HepG2 (cell line): Measurements from ENCODE around the gene KCNK10. TPM values are rescaled to one million over a fixed set of nuclear protein-coding genes. Genes with fewer than 3 reads are reported as not detected.
A peak's percentile ranks its signal among the peaks of the same experiment; 100 is the strongest.

Experiments
- ATAC-seq: fragments of 200-7000 bp; cut with Tn5 transposase; 3 replicates; pipeline ENCODE4 v1.9.1; 2020; ENCODE audit warnings: mild to moderate bottlenecking, moderate library complexity
- BruUV-seq: library from RNA; stranded (reverse); fragments of 400-500 nt; replicated peaks from 2 replicates; lab custom pipeline; 2021; lab: Mats Ljungman, UMichigan
- CTCF ChIA-PET: fragments of 300-600 bp; formaldehyde crosslinking; extraction: SDS; loops from one replicate; lab custom pipeline; 2021; ENCODE audit warnings: low total read pairs, inconsistent platforms, low intra/inter-chr PET ratio; lab: Yijun Ruan, JAX
- POLR2A ChIA-PET: fragments of 350-600 bp; sonication (Branson Sonifier 250); formaldehyde crosslinking; loops from one replicate; lab custom pipeline; 2020; ENCODE audit warnings: antibody characterized with exemption, inconsistent platforms; lab: Yijun Ruan, JAX
- DNase-seq: peaks from one replicate; pipeline ENCODE4 v3.0.0-alpha.2; 2015; ENCODE audit warnings: low spot score
- FAIRE-seq: peaks from 3 replicates; lab custom pipeline; 2011; peaks lifted over from hg19 to GRCh38; lab: Jason Lieb, UNC
- H2AFZ ChIP-seq: one replicate; pipeline ENCODE4 v1.6.1; 2011; ENCODE audit warnings: low read length, inconsistent platforms
- H3K27ac ChIP-seq: fragments of 300-600 bp; 3 replicates; pipeline ENCODE4 v1.8.0; 2011; ENCODE audit warnings: mixed run types, mild to moderate bottlenecking, mixed read lengths, low read length, inconsistent platforms; ENCODE audit not compliant: insufficient read depth; ENCODE audit errors: extremely low read length
- H3K27me3 ChIP-seq, 2 experiments: fragments of 200-600 bp in 1 of 2; 2 replicates in 1 of 2; 3 replicates in 1 of 2; pipeline versions ENCODE4 v1.6.0 to v1.8.0; 2011; ENCODE audit warnings: low read length in 2 of 2, mild to moderate bottlenecking in 2 of 2, moderate library complexity in 2 of 2, inconsistent platforms in 1 of 2; ENCODE audit not compliant: insufficient read depth in 2 of 2, control insufficient read depth in 1 of 2
- H3K36me3 ChIP-seq, 2 experiments: fragments of 200-600 bp in 1 of 2; replicated peaks in 1 of 2; 2 replicates in 1 of 2; 3 replicates in 1 of 2; pipeline versions ENCODE4 v1.5.1 to v1.8.0; 2011; ENCODE audit warnings: low read length in 2 of 2, inconsistent platforms in 1 of 2; ENCODE audit not compliant: insufficient read depth in 2 of 2, control insufficient read depth in 1 of 2
- H3K4me1 ChIP-seq: 2 replicates; pipeline ENCODE4 v1.5.1; 2012; ENCODE audit warnings: low read length, inconsistent platforms; ENCODE audit not compliant: insufficient read depth
- H3K4me2 ChIP-seq: 2 replicates; pipeline ENCODE4 v1.6.0; 2011; ENCODE audit warnings: low read depth, low read length, inconsistent platforms
- H3K4me3 ChIP-seq, 3 experiments: fragments of 200-600 bp in 1 of 3; sonication (generic), shearing (Covaris generic) in 1 of 3; replicated peaks in 1 of 3; 2 replicates each; pipeline ENCODE4 v1.5.1; 2011 to 2016; ENCODE audit warnings: low read length in 3 of 3, inconsistent platforms in 2 of 3, low read depth in 2 of 3, mild to moderate bottlenecking in 2 of 3, control low read depth in 1 of 3, mixed read lengths in 1 of 3; ENCODE audit not compliant: insufficient read depth in 1 of 3
- H3K79me2 ChIP-seq: one replicate; pipeline ENCODE4 v1.6.1; 2011; ENCODE audit warnings: low read length, inconsistent platforms; ENCODE audit not compliant: insufficient read depth
- H3K9ac ChIP-seq: 2 replicates; pipeline ENCODE4 v1.6.0; 2011; ENCODE audit warnings: mild to moderate bottlenecking, low read depth, low read length, inconsistent platforms; ENCODE audit not compliant: insufficient read depth
- H3K9me3 ChIP-seq: 2 replicates; pipeline ENCODE4 v1.5.1; 2012; ENCODE audit warnings: mild to moderate bottlenecking, low read length
- H4K20me1 ChIP-seq: 2 replicates; pipeline ENCODE4 v1.6.0; 2011; ENCODE audit warnings: inconsistent platforms, mild to moderate bottlenecking, low read length, moderate library complexity; ENCODE audit not compliant: insufficient read depth
- DMAP1 ChIP-seq: IDR thresholded peaks from 2 replicates; pipeline ENCODE4 v1.6.1; 2016
- MAFF ChIP-seq: IDR thresholded peaks from 2 replicates; pipeline ENCODE4 v1.6.1; 2011; ENCODE audit warnings: low read depth, low read length, improper control_type of control experiment
- MAFK ChIP-seq, 2 experiments: IDR thresholded peaks in 1 of 2; conservative IDR thresholded peaks in 1 of 2; 2 replicates each; pipeline ENCODE4 v1.6.1; 2011; ENCODE audit warnings: improper control_type of control experiment in 2 of 2, low read length in 2 of 2
- NRL ChIP-seq: sonication (generic); formaldehyde crosslinking; IDR thresholded peaks from 2 replicates; pipeline ENCODE4 v1.5.0; 2020; ENCODE audit warnings: missing genetic modification reagents, mild to moderate bottlenecking, moderate library complexity, borderline replicate concordance
- SMC3 ChIP-seq: IDR thresholded peaks from 2 replicates; pipeline ENCODE4 v1.6.1; 2011; ENCODE audit warnings: low read length, improper control_type of control experiment
- U2AF1 ChIP-seq: fragments of 200-400 bp; formaldehyde crosslinking; optimal IDR thresholded peaks from 2 replicates; pipeline ENCODE3; 2017; ENCODE audit warnings: mild to moderate bottlenecking, low read depth, low read length
- YY1 ChIP-seq: IDR thresholded peaks from 2 replicates; pipeline ENCODE4 v1.6.1; 2011; ENCODE audit warnings: low read length, low read depth, moderate library complexity, mild to moderate bottlenecking; ENCODE audit not compliant: insufficient read depth, insufficient replicate concordance
- ZBTB8A ChIP-seq: sonication (generic); formaldehyde crosslinking; IDR thresholded peaks from 2 replicates; pipeline ENCODE4 v1.4.0; 2020; ENCODE audit warnings: mild to moderate bottlenecking, low read depth, missing genetic modification reagents, borderline replicate concordance
- ZC3H13 ChIP-seq: sonication (generic); formaldehyde crosslinking; IDR thresholded peaks from 2 replicates; pipeline ENCODE4 v1.8.1; 2023; ENCODE audit warnings: mild to moderate bottlenecking, missing genetic modification reagents, moderate library complexity
- ZFP1 ChIP-seq: IDR thresholded peaks from 2 replicates; pipeline ENCODE4 v1.6.1; 2016
- ZNF354B ChIP-seq: sonication (generic); formaldehyde crosslinking; IDR thresholded peaks from 2 replicates; pipeline ENCODE4 v1.8.0; 2022; ENCODE audit warnings: mild to moderate bottlenecking, missing genetic modification reagents
- ZSCAN22 ChIP-seq: sonication (generic); formaldehyde crosslinking; IDR thresholded peaks from 2 replicates; pipeline ENCODE4 v1.4.0; 2020; ENCODE audit warnings: mild to moderate bottlenecking, missing genetic modification reagents
- WGBS: methylation state at CpG from one replicate; pipeline ENCODE4 v1.1.6; 2017; ENCODE audit warnings: low lambda C conversion rate; 5-methylcytosine and 5-hydroxymethylcytosine counted together
- in situ Hi-C: cut with HindIII; loops from 2 replicates; pipeline ENCODE4 v1.10.0; 2017; ENCODE audit warnings: low pct_unique_long_range_greater_than_20kb; ENCODE audit not compliant: extremely low pct_ligation_motif_present
- intact Hi-C: fragments of 100-400 bp; cut with micrococcal nuclease; formaldehyde crosslinking; loops from one replicate; pipeline ENCODE4 v1.10.0; 2022; ENCODE audit not compliant: unreplicated experiment
- polyA plus RNA-seq, 8 experiments: library from polyadenylated mRNA; depleted of rRNA in 3 of 8; stranded (reverse) in 7 of 8; unstranded in 1 of 8; fragments of >200 nt; fragmentation: Illumina TruSeq in 4 of 8; extraction: Trizol in 4 of 8; gene quantifications; 2 replicates each; pipeline versions ENCODE4 v1.2.1 to v1.2.3, GENCODE V29; 2011 to 2016; ENCODE audit warnings: low read depth in 4 of 8, missing spikeins in 1 of 8, mixed read lengths in 1 of 8; ENCODE audit not compliant: insufficient read depth in 1 of 8
- total RNA-seq, 5 experiments: library from RNA; depleted of rRNA; stranded (reverse); fragments of >200 nt; fragmentation: Illumina TruSeq; extraction: Trizol; gene quantifications; 2 replicates each; pipeline ENCODE4 v1.2.3, GENCODE V29; 2016; ENCODE audit warnings: low read depth in 1 of 5
- TF ChIP-seq, protein P1 (sequence below): IDR thresholded peaks from 2 replicates; pipeline ENCODE4 v1.6.1; 2016; ENCODE audit warnings: missing compliant biosample characterization, missing genetic modification reagents, borderline replicate concordance
- TF ChIP-seq, protein P2 (sequence below): sonication (generic); formaldehyde crosslinking; IDR thresholded peaks from 2 replicates; pipeline ENCODE4 v1.4.0; 2020; ENCODE audit warnings: mild to moderate bottlenecking, missing genetic modification reagents
- TF ChIP-seq, protein P3 (sequence below): sonication (generic); formaldehyde crosslinking; IDR thresholded peaks from 2 replicates; pipeline ENCODE4 v1.5.1; 2020; ENCODE audit warnings: missing genetic modification reagents, mild to moderate bottlenecking, borderline replicate concordance
- TF ChIP-seq, protein P4 (sequence below): sonication (generic); formaldehyde crosslinking; IDR thresholded peaks from 2 replicates; pipeline ENCODE4 v1.5.0; 2020; ENCODE audit warnings: missing genetic modification reagents

KCNK10 gene
- total and polyA plus RNA-seq, 2 of the 13 experiments (the other 11 are each of a cell fraction or from before 2014, with no cell fraction given) = not detected

DNA sequence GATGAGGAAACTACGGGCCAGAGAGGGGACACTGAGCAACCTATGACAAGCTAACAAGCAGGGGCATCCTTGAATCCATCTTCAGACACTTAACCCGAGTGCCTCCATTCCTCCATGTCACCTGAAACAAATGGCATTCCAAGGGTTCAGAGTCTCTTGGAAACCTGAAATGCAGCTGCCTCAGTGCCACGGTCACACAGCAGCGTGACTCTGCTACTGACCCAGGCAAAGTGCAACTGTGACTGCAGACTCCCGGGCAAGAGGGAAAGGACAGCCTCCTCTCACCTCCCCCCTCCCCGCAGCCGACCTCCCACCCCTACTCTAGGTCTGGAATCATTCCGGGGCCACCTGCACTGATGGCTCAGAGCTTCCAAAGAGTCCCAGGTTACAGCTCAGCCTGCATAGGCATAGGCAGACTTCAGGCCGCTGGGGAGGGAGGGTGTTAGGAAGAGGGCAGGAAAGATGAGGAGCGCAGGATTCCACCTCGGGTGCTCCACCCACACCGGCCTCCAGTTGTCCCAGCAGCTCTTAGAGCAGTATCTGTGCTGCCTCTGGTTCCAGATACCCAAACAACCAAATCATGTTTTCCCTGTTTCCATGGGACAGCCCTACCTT is 53.2 kb downstream of the KCNK10 start (continued):
- TF ChIP-seq, protein P1, sequence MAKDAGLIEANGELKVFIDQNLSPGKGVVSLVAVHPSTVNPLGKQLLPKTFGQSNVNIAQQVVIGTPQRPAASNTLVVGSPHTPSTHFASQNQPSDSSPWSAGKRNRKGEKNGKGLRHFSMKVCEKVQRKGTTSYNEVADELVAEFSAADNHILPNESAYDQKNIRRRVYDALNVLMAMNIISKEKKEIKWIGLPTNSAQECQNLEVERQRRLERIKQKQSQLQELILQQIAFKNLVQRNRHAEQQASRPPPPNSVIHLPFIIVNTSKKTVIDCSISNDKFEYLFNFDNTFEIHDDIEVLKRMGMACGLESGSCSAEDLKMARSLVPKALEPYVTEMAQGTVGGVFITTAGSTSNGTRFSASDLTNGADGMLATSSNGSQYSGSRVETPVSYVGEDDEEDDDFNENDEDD (CRISPR knock-in tag) = no peak
- no peak for TF ChIP-seq ZSCAN22
- TF ChIP-seq, protein P2, sequence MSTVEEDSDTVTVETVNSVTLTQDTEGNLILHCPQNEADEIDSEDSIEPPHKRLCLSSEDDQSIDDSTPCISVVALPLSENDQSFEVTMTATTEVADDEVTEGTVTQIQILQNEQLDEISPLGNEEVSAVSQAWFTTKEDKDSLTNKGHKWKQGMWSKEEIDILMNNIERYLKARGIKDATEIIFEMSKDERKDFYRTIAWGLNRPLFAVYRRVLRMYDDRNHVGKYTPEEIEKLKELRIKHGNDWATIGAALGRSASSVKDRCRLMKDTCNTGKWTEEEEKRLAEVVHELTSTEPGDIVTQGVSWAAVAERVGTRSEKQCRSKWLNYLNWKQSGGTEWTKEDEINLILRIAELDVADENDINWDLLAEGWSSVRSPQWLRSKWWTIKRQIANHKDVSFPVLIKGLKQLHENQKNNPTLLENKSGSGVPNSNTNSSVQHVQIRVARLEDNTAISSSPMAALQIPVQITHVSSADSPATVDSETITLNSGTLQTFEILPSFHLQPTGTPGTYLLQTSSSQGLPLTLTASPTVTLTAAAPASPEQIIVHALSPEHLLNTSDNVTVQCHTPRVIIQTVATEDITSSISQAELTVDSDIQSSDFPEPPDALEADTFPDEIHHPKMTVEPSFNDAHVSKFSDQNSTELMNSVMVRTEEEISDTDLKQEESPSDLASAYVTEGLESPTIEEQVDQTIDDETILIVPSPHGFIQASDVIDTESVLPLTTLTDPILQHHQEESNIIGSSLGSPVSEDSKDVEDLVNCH (CRISPR knock-in tag) = no peak
- TF ChIP-seq ZFP1 (CRISPR knock-in tag) = no peak
- no peak for TF ChIP-seq ZC3H13 (CRISPR knock-in tag)
- no peak for TF ChIP-seq U2AF1
- no peak for TF ChIP-seq DMAP1
- TF ChIP-seq NRL (CRISPR knock-in tag) = no peak
- TF ChIP-seq YY1 = no peak

DNA sequence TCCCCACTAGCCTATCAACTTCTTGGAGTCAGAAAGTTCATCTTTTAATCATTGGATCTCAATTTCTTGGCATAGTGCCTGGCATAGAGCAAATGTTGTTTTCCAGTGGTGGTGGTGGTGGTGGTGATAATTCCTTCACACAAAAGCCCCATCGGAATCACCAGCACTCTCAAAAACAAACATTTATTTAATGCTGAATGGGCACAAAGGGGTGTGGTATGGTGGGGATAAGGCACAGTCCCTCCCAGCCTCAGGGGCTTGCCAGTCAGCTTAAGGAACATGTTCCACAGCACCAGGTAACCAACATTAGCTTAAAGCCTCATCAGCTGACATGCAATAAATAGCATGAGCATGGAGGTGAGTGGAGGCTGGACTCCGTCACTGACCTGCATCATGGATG is 56.6 kb downstream of the KCNK10 start:
- Histone ChIP-seq H3K4me3 (no peak overlapping the region), H3K9ac (no peak overlapping the region), H3K4me1 (peaks cover 13% of the 10 kb centered on the region), H3K9me3 (no peaks in the 10 kb centered on the region), H3K4me2 (no peak overlapping the region), H2AFZ (no peak overlapping the region), H3K79me2 (no peaks in the 10 kb centered on the region), H3K27me3 (peaks cover 1 to 12% of the 10 kb centered on the region in 2 experiments; a peak in 2 of 5 replicates), H3K27ac (no peak overlapping the region), H4K20me1 (no peaks in the 10 kb centered on the region), H3K36me3 (no peaks in the 10 kb centered on the region)
- 36% methylated on average over 2 of the region's 2 CpGs for WGBS
- in situ Hi-C loops = no loop called here
- intact Hi-C loops = no loop called here
- DNase-seq (no peak), FAIRE-seq (no peak), ATAC-seq (no peak)
- POLR2A ChIA-PET = no interaction called here
- TF ChIP-seq, protein P3, sequence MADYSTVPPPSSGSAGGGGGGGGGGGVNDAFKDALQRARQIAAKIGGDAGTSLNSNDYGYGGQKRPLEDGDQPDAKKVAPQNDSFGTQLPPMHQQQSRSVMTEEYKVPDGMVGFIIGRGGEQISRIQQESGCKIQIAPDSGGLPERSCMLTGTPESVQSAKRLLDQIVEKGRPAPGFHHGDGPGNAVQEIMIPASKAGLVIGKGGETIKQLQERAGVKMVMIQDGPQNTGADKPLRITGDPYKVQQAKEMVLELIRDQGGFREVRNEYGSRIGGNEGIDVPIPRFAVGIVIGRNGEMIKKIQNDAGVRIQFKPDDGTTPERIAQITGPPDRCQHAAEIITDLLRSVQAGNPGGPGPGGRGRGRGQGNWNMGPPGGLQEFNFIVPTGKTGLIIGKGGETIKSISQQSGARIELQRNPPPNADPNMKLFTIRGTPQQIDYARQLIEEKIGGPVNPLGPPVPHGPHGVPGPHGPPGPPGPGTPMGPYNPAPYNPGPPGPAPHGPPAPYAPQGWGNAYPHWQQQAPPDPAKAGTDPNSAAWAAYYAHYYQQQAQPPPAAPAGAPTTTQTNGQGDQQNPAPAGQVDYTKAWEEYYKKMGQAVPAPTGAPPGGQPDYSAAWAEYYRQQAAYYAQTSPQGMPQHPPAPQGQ (CRISPR knock-in tag) = no peak
- TF ChIP-seq ZBTB8A (no peak), SMC3 (no peak), ZNF354B (CRISPR knock-in tag) (no peak), MAFF (peak; percentile 51), MAFK (conservative IDR thresholded peaks at IDR 0.05 in 1 of 2, IDR thresholded peaks at IDR 0.05 in 1 of 2; ENCODE audit: low read length in 2 of 2) (peak; percentile 42 to 66; a peak in 2 of 4 replicates)
- TF ChIP-seq, protein P4, sequence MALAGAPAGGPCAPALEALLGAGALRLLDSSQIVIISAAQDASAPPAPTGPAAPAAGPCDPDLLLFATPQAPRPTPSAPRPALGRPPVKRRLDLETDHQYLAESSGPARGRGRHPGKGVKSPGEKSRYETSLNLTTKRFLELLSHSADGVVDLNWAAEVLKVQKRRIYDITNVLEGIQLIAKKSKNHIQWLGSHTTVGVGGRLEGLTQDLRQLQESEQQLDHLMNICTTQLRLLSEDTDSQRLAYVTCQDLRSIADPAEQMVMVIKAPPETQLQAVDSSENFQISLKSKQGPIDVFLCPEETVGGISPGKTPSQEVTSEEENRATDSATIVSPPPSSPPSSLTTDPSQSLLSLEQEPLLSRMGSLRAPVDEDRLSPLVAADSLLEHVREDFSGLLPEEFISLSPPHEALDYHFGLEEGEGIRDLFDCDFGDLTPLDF = no peak
- no TSS peak for BruUV-seq
- CTCF ChIA-PET = no interaction called here
